Measurements from ENCODE around the gene EIF4H. TPM values are rescaled to one million over a fixed set of nuclear protein-coding genes. Genes with fewer than 3 reads are reported as not detected.

EIF4H gene
- total and polyA plus RNA-seq, 2 donors (not counting 3 experiments of a cell fraction or from before 2014, with no cell fraction given), result 406 to 415 TPM

GRCh38 chr7:74134117-74134620 lies 40.0 kb upstream of the EIF4H start:
- no peak overlapping the region for H3K9ac ChIP-seq (replicated peaks; ENCODE audit: extremely low read depth, insufficient read depth, low read length)
- no peaks in the 10 kb centered on the region for H3K79me2 ChIP-seq (ENCODE audit: control insufficient read depth, insufficient read depth, low read length)
- no peaks in the 10 kb centered on the region for H4K20me1 ChIP-seq (replicated peaks; ENCODE audit: control insufficient read depth, extremely low read depth, insufficient read depth, low read length)
- DNase-seq (ENCODE audit: low read depth, low spot score), result no peak
- POLR2A ChIA-PET, result no interaction called here
- no peaks in the 10 kb centered on the region for H3K36me3 ChIP-seq (ENCODE audit: control insufficient read depth in 2 of 2, extremely low read depth in 1 of 2, insufficient read depth in 2 of 2, low read length in 2 of 2)
- no peak overlapping the region for H3K4me3 ChIP-seq (replicated peaks in 1 of 3; ENCODE audit: insufficient read depth in 1 of 3, low read depth in 1 of 3, low read length in 3 of 3)
- no peaks in the 10 kb centered on the region for H3K9me3 ChIP-seq (replicated peaks; ENCODE audit: control insufficient read depth, insufficient read depth, low read length)
- FAIRE-seq, result no peak
- H3K4me2 ChIP-seq (ENCODE audit: insufficient read depth, low read length), result no peak overlapping the region
- H3K9me1 ChIP-seq (replicated peaks; ENCODE audit: control insufficient read depth, extremely low read depth, insufficient read depth, low read length), result no peaks in the 10 kb centered on the region
- TF ChIP-seq MYC (IDR thresholded peaks at IDR 0.05; ENCODE audit: low read depth, low read length), result no peak
- no peak for TF ChIP-seq POLR2AphosphoS5 (IDR thresholded peaks at IDR 0.05; ENCODE audit: insufficient read depth, low read depth, low read length)
- TF ChIP-seq, protein P1, sequence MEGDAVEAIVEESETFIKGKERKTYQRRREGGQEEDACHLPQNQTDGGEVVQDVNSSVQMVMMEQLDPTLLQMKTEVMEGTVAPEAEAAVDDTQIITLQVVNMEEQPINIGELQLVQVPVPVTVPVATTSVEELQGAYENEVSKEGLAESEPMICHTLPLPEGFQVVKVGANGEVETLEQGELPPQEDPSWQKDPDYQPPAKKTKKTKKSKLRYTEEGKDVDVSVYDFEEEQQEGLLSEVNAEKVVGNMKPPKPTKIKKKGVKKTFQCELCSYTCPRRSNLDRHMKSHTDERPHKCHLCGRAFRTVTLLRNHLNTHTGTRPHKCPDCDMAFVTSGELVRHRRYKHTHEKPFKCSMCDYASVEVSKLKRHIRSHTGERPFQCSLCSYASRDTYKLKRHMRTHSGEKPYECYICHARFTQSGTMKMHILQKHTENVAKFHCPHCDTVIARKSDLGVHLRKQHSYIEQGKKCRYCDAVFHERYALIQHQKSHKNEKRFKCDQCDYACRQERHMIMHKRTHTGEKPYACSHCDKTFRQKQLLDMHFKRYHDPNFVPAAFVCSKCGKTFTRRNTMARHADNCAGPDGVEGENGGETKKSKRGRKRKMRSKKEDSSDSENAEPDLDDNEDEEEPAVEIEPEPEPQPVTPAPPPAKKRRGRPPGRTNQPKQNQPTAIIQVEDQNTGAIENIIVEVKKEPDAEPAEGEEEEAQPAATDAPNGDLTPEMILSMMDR (IDR thresholded peaks at IDR 0.05; ENCODE audit: extremely low read depth in 1 of 2, insufficient read depth in 1 of 2, low read depth in 1 of 2, low read length in 2 of 2), result no peak
- TF ChIP-seq FOS (IDR thresholded peaks at IDR 0.05; ENCODE audit: borderline replicate concordance, insufficient read depth, low read length), result no peak
- TF ChIP-seq POLR2A (IDR thresholded peaks at IDR 0.05; ENCODE audit: low read depth, low read length), result no peak
- no peak for TF ChIP-seq JUN (IDR thresholded peaks at IDR 0.05; ENCODE audit: borderline replicate concordance, insufficient read depth, insufficient read length, low read depth)
- no peak for TF ChIP-seq GATA2 (IDR thresholded peaks at IDR 0.05; ENCODE audit: insufficient read depth, insufficient read length, low read depth, low read length)
- TF ChIP-seq EZH2 (IDR thresholded peaks at IDR 0.05; ENCODE audit: borderline replicate concordance, low read depth, low read length, severe bottlenecking), result no peak
- TF ChIP-seq MAX (IDR thresholded peaks at IDR 0.05; ENCODE audit: insufficient read depth, insufficient read length), result no peak
- no peak overlapping the region for H3K27ac ChIP-seq (ENCODE audit: insufficient read depth, low read depth, low read length)
- CTCF ChIA-PET, result interaction anchor here (0.7 kb wide), 1 partner anchor 51 kb away, joined by 3 read pairs; the partner anchor contains the start of gene LIMK1
- BruUV-seq (replicated peaks), result no TSS peak
- dilution Hi-C loops (cut with MboI; ENCODE audit: extremely low pct_ligation_motif_present, low sequenced_read_pairs) (no loop called here), intact Hi-C loops (cut with micrococcal nuclease) (loop anchor here (5.0 kb wide), 1 partner anchor 38 kb away; the partner anchor contains the start of gene EIF4H)
- H3K27me3 ChIP-seq (ENCODE audit: control insufficient read depth in 2 of 2, insufficient read depth in 2 of 2, low read length in 2 of 2), result no peaks in the 10 kb centered on the region
- H2AFZ ChIP-seq (ENCODE audit: low read depth, low read length), result no peak overlapping the region
- no peaks in the 10 kb centered on the region for H3K4me1 ChIP-seq (ENCODE audit: control insufficient read depth, extremely low read depth, insufficient read depth, low read length)
